Keratinocyte (primary cell): ENCODE results near the gene CPNE9. TPM values are rescaled to one million over a fixed set of nuclear protein-coding genes. Genes with fewer than 3 reads are reported as not detected.
A peak's percentile ranks its signal among the peaks of the same experiment; 100 is the strongest.

Source experiments
- DNase-seq: peaks from one replicate; pipeline ENCODE4 v3.0.0-alpha.2; 2011; ENCODE audit warnings: low read depth, missing footprints, low spot score
- FAIRE-seq: peaks from 2 replicates; lab custom pipeline; 2011; peaks lifted over from hg19 to GRCh38; lab: Jason Lieb, UNC
- H2AFZ ChIP-seq: 2 replicates; pipeline ENCODE4 v1.6.0; 2012; ENCODE audit warnings: low read length, control low read depth, inconsistent platforms; ENCODE audit not compliant: control insufficient read depth
- H3K27ac ChIP-seq: 2 replicates; pipeline ENCODE4 v1.5.1; 2011; ENCODE audit warnings: low read length; ENCODE audit not compliant: control insufficient read depth, insufficient read depth
- H3K27me3 ChIP-seq: 3 replicates; pipeline ENCODE4 v1.6.0; 2011; ENCODE audit warnings: low read length; ENCODE audit not compliant: control insufficient read depth, insufficient read depth; ENCODE audit errors: extremely low read depth
- H3K36me3 ChIP-seq, 2 experiments: 2 replicates in 1 of 2; 3 replicates in 1 of 2; pipeline ENCODE4 v1.5.1; 2011; ENCODE audit warnings: low read length in 2 of 2, mild to moderate bottlenecking in 1 of 2; ENCODE audit not compliant: control insufficient read depth in 2 of 2, insufficient read depth in 2 of 2; ENCODE audit errors: extremely low read depth in 1 of 2
- H3K4me1 ChIP-seq: 3 replicates; pipeline ENCODE4 v1.5.1; 2011; ENCODE audit warnings: low read length; ENCODE audit not compliant: control insufficient read depth, insufficient read depth; ENCODE audit errors: extremely low read depth
- H3K4me2 ChIP-seq: 3 replicates; pipeline ENCODE4 v1.6.0; 2011; ENCODE audit warnings: low read depth, low read length; ENCODE audit not compliant: control insufficient read depth, insufficient read depth; ENCODE audit errors: extremely low read depth
- H3K4me3 ChIP-seq, 3 experiments: fragments of 200-600 bp in 1 of 3; sonication (generic) in 1 of 3; 2 replicates in 2 of 3; 3 replicates in 1 of 3; pipeline ENCODE4 v1.5.1; 2011 to 2016; ENCODE audit warnings: low read length in 3 of 3, mild to moderate bottlenecking in 3 of 3, control low read depth in 2 of 3, inconsistent platforms in 1 of 3, low read depth in 1 of 3, mixed read lengths in 1 of 3, mixed run types in 1 of 3, moderate library complexity in 1 of 3; ENCODE audit not compliant: control insufficient read depth in 2 of 3, insufficient read depth in 2 of 3; ENCODE audit errors: extremely low read depth in 1 of 3
- H3K79me2 ChIP-seq: 2 replicates; pipeline ENCODE4 v1.6.0; 2012; ENCODE audit warnings: low read length; ENCODE audit not compliant: control insufficient read depth, insufficient read depth
- H3K9ac ChIP-seq: 3 replicates; pipeline ENCODE4 v1.6.0; 2011; ENCODE audit warnings: low read length; ENCODE audit not compliant: control insufficient read depth, insufficient read depth; ENCODE audit errors: extremely low read depth
- H3K9me1 ChIP-seq: 3 replicates; pipeline ENCODE4 v1.6.0; 2011; ENCODE audit warnings: low read length; ENCODE audit not compliant: control insufficient read depth, insufficient read depth; ENCODE audit errors: extremely low read depth
- H3K9me3 ChIP-seq: 2 replicates; pipeline ENCODE4 v1.5.1; 2012; ENCODE audit warnings: low read depth, low read length; ENCODE audit not compliant: control insufficient read depth
- H4K20me1 ChIP-seq: 3 replicates; pipeline ENCODE4 v1.6.0; 2011; ENCODE audit warnings: low read length; ENCODE audit not compliant: control insufficient read depth, insufficient read depth; ENCODE audit errors: extremely low read depth
- EZH2 ChIP-seq: IDR thresholded peaks from one replicate; pipeline ENCODE4 v1.6.1; 2012; ENCODE audit warnings: inconsistent platforms, mild to moderate bottlenecking, low read length, moderate library complexity
- dilution Hi-C: fragments of 300-500 bp; cut with MboI; formaldehyde crosslinking; loops from one replicate; pipeline ENCODE4 v1.7.0; 2020; ENCODE audit warnings: low sequenced_read_pairs; ENCODE audit not compliant: extremely low pct_ligation_motif_present
- polyA plus RNA-seq, 5 experiments: library from polyadenylated mRNA; depleted of rRNA in 3 of 5; stranded (reverse) in 3 of 5; stranded (forward) in 1 of 5; unstranded in 1 of 5; fragments of >200 nt; gene quantifications; 1 replicate in 1 of 5; 2 replicates in 3 of 5; 3 replicates in 1 of 5; pipeline versions ENCODE4 v1.2.1 to v1.2.3, GENCODE V29; 2011 to 2012; ENCODE audit warnings: missing spikeins in 2 of 5, low read depth in 1 of 5, low replicate concordance in 1 of 5
- TF ChIP-seq, protein P1 (sequence below), 3 experiments: IDR thresholded peaks in 1 of 3; conservative IDR thresholded peaks in 1 of 3; optimal IDR thresholded peaks in 1 of 3; 2 replicates in 2 of 3; 3 replicates in 1 of 3; pipeline versions ENCODE3 to v1.5.1; 2011; ENCODE audit warnings: low read length in 3 of 3, mild to moderate bottlenecking in 3 of 3, moderate library complexity in 2 of 3, control low read depth in 1 of 3, inconsistent platforms in 1 of 3; ENCODE audit not compliant: insufficient read depth in 2 of 3; ENCODE audit errors: extremely low read depth in 1 of 3

Gene CPNE9
- polyA plus RNA-seq, 1 donor (not counting 4 experiments of a cell fraction or from before 2014, with no cell fraction given) = not detected

DNA sequence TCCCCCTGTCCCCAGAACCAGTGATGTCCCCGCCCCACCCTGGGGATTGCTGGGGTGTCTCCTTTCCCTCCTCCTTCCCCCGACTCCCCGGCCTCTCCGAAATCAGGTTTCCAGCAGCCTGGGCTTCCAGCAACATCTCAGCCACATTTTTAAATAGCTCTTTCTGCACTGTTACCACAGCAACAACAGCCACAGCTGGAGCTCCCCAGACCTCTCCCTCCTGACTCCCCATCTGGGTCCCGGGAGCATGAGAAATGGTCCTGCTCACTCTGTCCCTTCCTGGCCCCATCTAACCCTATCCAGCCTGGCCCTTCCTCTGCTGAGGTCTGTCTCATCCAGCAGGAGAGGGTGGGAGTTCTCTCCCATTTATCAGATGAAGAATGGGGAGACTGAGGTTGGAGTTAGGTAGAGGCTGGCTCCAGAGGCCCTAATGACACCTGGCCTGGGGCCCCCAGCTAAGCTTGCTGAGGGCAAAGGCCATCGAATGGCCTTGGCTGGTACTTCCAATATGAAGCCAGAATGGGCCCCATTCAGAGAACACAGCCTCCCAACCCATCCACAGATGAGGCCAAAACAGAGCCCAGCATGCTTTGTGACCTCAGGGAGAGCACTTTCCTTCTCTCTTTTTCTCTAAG lies 64.6 kb downstream of the CPNE9 start:
- DNase-seq = no peak
- H4K20me1 ChIP-seq = no peaks in the 10 kb centered on the region
- H3K4me1 ChIP-seq = peaks cover 5% of the 10 kb centered on the region
- no peak overlapping the region for H2AFZ ChIP-seq
- TF ChIP-seq, protein P1, sequence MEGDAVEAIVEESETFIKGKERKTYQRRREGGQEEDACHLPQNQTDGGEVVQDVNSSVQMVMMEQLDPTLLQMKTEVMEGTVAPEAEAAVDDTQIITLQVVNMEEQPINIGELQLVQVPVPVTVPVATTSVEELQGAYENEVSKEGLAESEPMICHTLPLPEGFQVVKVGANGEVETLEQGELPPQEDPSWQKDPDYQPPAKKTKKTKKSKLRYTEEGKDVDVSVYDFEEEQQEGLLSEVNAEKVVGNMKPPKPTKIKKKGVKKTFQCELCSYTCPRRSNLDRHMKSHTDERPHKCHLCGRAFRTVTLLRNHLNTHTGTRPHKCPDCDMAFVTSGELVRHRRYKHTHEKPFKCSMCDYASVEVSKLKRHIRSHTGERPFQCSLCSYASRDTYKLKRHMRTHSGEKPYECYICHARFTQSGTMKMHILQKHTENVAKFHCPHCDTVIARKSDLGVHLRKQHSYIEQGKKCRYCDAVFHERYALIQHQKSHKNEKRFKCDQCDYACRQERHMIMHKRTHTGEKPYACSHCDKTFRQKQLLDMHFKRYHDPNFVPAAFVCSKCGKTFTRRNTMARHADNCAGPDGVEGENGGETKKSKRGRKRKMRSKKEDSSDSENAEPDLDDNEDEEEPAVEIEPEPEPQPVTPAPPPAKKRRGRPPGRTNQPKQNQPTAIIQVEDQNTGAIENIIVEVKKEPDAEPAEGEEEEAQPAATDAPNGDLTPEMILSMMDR (optimal IDR thresholded peaks at IDR 0.05 in 1 of 3, IDR thresholded peaks at IDR 0.05 in 1 of 3, conservative IDR thresholded peaks at IDR 0.05 in 1 of 3; ENCODE audit: extremely low read depth in 1 of 3, insufficient read depth in 2 of 3, low read length in 3 of 3) = no peak
- TF ChIP-seq EZH2 = no peak
- no peak for FAIRE-seq
- H3K79me2 ChIP-seq = no peaks in the 10 kb centered on the region
- H3K4me3 ChIP-seq = no peak overlapping the region
- H3K36me3 ChIP-seq = no peaks in the 10 kb centered on the region
- dilution Hi-C loops = no loop called here
- H3K9me3 ChIP-seq = no peaks in the 10 kb centered on the region
- no peak overlapping the region for H3K27ac ChIP-seq
- no peak overlapping the region for H3K9ac ChIP-seq
- no peak overlapping the region for H3K4me2 ChIP-seq
- H3K9me1 ChIP-seq = no peaks in the 10 kb centered on the region
- peaks cover 5% of the 10 kb centered on the region for H3K27me3 ChIP-seq

DNA sequence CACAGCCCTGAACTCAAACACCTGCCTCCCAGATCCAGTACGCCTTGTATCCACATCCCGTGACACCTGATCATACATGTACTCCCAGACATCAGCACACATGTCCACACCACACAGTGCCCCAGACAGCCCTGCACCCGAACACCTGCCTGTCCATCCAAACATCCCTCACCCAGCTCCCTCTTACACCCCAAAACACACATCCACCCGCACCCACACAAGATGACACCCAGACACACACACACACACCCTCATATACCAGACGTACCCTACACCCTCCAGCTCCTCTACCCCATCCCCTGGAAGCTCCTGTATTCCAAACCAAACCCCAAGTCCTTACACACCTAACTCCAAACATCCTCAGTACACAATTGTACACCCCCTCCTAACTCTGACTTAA lies 65.4 kb downstream of the CPNE9 start:
- Histone ChIP-seq H3K9me3 (no peaks in the 10 kb centered on the region), H3K27me3 (peaks cover 5% of the 10 kb centered on the region), H2AFZ (no peak overlapping the region), H4K20me1 (no peaks in the 10 kb centered on the region), H3K27ac (no peak overlapping the region), H3K36me3 (no peaks in the 10 kb centered on the region), H3K4me2 (peak overlapping the region; percentile 79), H3K9ac (peak overlapping the region; percentile 29), H3K79me2 (no peaks in the 10 kb centered on the region), H3K9me1 (no peaks in the 10 kb centered on the region), H3K4me3 (peak overlapping the region; percentile 33 to 63 (median 36)), H3K4me1 (peaks cover 5% of the 10 kb centered on the region)
- FAIRE-seq = no peak
- DNase-seq = no peak
- TF ChIP-seq, protein P1 (optimal IDR thresholded peaks at IDR 0.05 in 1 of 3, IDR thresholded peaks at IDR 0.05 in 1 of 3, conservative IDR thresholded peaks at IDR 0.05 in 1 of 3; ENCODE audit: extremely low read depth in 1 of 3, insufficient read depth in 2 of 3, low read length in 3 of 3) = no peak
- no peak for TF ChIP-seq EZH2
- dilution Hi-C loops = no loop called here
